Spleen (tissue), 7 donors: ENCODE data around the gene PLCG2.

Experiments used
- POLR2A ChIP-seq, 3 donors: fragments of 450-650 bp; IDR thresholded peaks; one replicate each; pipeline ENCODE4 v1.5.1; 2017; ENCODE audit warnings: antibody characterized with exemption in 3 of 3, mild to moderate bottlenecking in 1 of 3
- TF ChIP-seq, protein P1 (sequence below), 11 experiments: fragments of 200-600 bp in 7 of 11; fragments of 450-650 bp in 4 of 11; sonication (generic) in 4 of 11; IDR thresholded peaks in 8 of 11; conservative IDR thresholded peaks in 3 of 11; 1 replicate in 7 of 11; 2 replicates in 4 of 11; pipeline versions ENCODE4 v1.4.0 to v1.8.0; 2016 to 2021; ENCODE audit warnings: antibody characterized with exemption in 11 of 11, inconsistent platforms in 4 of 11, mild to moderate bottlenecking in 1 of 11
- donor health status: DM: no; HTN: no; CAD: no; lungs with moderate emphysema.
- donor health status: DM: no; HTN: no; CAD: no.
- donor health status: DM: no; HTN: no; CAD: no.

- TF ChIP-seq POLR2A (IDR thresholded peaks at IDR 0.05) = no peak
- TF ChIP-seq, protein P1, sequence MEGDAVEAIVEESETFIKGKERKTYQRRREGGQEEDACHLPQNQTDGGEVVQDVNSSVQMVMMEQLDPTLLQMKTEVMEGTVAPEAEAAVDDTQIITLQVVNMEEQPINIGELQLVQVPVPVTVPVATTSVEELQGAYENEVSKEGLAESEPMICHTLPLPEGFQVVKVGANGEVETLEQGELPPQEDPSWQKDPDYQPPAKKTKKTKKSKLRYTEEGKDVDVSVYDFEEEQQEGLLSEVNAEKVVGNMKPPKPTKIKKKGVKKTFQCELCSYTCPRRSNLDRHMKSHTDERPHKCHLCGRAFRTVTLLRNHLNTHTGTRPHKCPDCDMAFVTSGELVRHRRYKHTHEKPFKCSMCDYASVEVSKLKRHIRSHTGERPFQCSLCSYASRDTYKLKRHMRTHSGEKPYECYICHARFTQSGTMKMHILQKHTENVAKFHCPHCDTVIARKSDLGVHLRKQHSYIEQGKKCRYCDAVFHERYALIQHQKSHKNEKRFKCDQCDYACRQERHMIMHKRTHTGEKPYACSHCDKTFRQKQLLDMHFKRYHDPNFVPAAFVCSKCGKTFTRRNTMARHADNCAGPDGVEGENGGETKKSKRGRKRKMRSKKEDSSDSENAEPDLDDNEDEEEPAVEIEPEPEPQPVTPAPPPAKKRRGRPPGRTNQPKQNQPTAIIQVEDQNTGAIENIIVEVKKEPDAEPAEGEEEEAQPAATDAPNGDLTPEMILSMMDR (IDR thresholded peaks at IDR 0.05 in 8 of 11, conservative IDR thresholded peaks at IDR 0.05 in 3 of 11) = no peak
Measured at GRCh38 chr16:81780350-81780749, 1.3 kb downstream of the PLCG2 start.
